K562 (cell line): ENCODE data around the gene CTDNEP1. TPM values are rescaled to one million over a fixed set of nuclear protein-coding genes. Genes with fewer than 3 reads are reported as not detected.

Experiments used
- CREB1 ChIP-seq, 2 experiments: sonication (generic) in 1 of 2; formaldehyde crosslinking in 1 of 2; IDR thresholded peaks; 2 replicates each; pipeline versions ENCODE4 v1.6.1 to v1.8.0; 2012 to 2022; ENCODE audit warnings: inconsistent platforms in 1 of 2, mild to moderate bottlenecking in 1 of 2, missing genetic modification reagents in 1 of 2, moderate library complexity in 1 of 2
- FOXJ3 ChIP-seq: sonication (generic); formaldehyde crosslinking; IDR thresholded peaks from 2 replicates; pipeline ENCODE4 v1.4.0; 2020; ENCODE audit warnings: mild to moderate bottlenecking, missing genetic modification reagents
- FOXK2 ChIP-seq, 2 experiments: fragments of 450-650 bp; IDR thresholded peaks in 1 of 2; conservative IDR thresholded peaks in 1 of 2; 2 replicates each; pipeline ENCODE4 v1.6.1; 2016; ENCODE audit warnings: low read depth in 2 of 2, mild to moderate bottlenecking in 1 of 2
- NFIX ChIP-seq: fragments of 250-450 bp; sonication (Bioruptor Pico); IDR thresholded peaks from 2 replicates; pipeline ENCODE4 v1.4.0; 2020; ENCODE audit warnings: low read depth, mild to moderate bottlenecking, moderate library complexity
- NR2C1 ChIP-seq, 2 experiments: fragments of 450-650 bp; IDR thresholded peaks; 2 replicates each; pipeline ENCODE4 v1.6.1; 2017; ENCODE audit warnings: mild to moderate bottlenecking in 2 of 2, antibody characterized with exemption in 1 of 2, inconsistent platforms in 1 of 2, missing compliant biosample characterization in 1 of 2, missing genetic modification characterization in 1 of 2
- POLR2G ChIP-seq: fragments of 200-400 bp; formaldehyde crosslinking; IDR thresholded peaks from 2 replicates; pipeline ENCODE4 v1.6.1; 2017; ENCODE audit warnings: low read depth, mild to moderate bottlenecking, antibody characterized with exemption, low read length, moderate library complexity
- TAF9B ChIP-seq: fragments of 450-650 bp; IDR thresholded peaks from 2 replicates; pipeline ENCODE4 v1.6.1; 2018; ENCODE audit warnings: mild to moderate bottlenecking; ENCODE audit not compliant: partially characterized antibody
- TEAD4 ChIP-seq, 2 experiments: sonication (generic) in 1 of 2; formaldehyde crosslinking in 1 of 2; IDR thresholded peaks; 2 replicates each; pipeline versions ENCODE4 v1.6.1 to v1.8.0; 2012 to 2022; ENCODE audit warnings: borderline replicate concordance in 1 of 2, inconsistent platforms in 1 of 2, low read length in 1 of 2, mild to moderate bottlenecking in 1 of 2, missing genetic modification reagents in 1 of 2
- polyA plus RNA-seq, 8 experiments: library from polyadenylated mRNA; depleted of rRNA in 4 of 8; stranded (reverse) in 5 of 8; unstranded in 3 of 8; fragments of >200 nt; fragmentation: Nextera tagmentation in 2 of 8; fragmentation: Illumina TruSeq in 1 of 8; extraction: Ambion mirVana in 2 of 8; extraction: Trizol in 1 of 8; gene quantifications; 2 replicates each; pipeline versions ENCODE4 v1.2.1 to v1.2.3, GENCODE V29; 2011 to 2014; ENCODE audit warnings: inconsistent platforms in 1 of 8, missing spikeins in 1 of 8
- total RNA-seq, 7 experiments: library from RNA; depleted of rRNA in 6 of 7; stranded (reverse); fragments of >200 nt in 6 of 7; fragmentation: Illumina TruSeq in 2 of 7; extraction: Trizol in 2 of 7; gene quantifications; 2 replicates each; pipeline versions ENCODE4 v1.2.1 to v1.2.3, GENCODE V29; 2011 to 2021; ENCODE audit warnings: low replicate concordance in 1 of 7
- TF ChIP-seq, protein P1 (sequence below): sonication (generic); formaldehyde crosslinking; IDR thresholded peaks from 2 replicates; pipeline ENCODE4 v1.8.0; 2022; ENCODE audit warnings: mild to moderate bottlenecking, missing genetic modification reagents
- TF ChIP-seq, protein P2 (sequence below): IDR thresholded peaks from 3 replicates; pipeline ENCODE4 v1.6.1; 2011; ENCODE audit warnings: borderline replicate concordance, mild to moderate bottlenecking, moderate library complexity; ENCODE audit not compliant: insufficient read length; ENCODE audit errors: extremely low read depth
- TF ChIP-seq, protein P3 (sequence below): sonication (generic); formaldehyde crosslinking; IDR thresholded peaks from 2 replicates; pipeline ENCODE4 v1.8.0; 2022; ENCODE audit warnings: missing genetic modification reagents, mild to moderate bottlenecking, moderate library complexity, borderline replicate concordance

CTDNEP1 gene
- total and polyA plus RNA-seq, 9 of the 15 experiments (the other 6 are each of a cell fraction or from before 2014, with no cell fraction given), result 10.7 to 150 (median 28.5) TPM

- TF ChIP-seq, protein P1, sequence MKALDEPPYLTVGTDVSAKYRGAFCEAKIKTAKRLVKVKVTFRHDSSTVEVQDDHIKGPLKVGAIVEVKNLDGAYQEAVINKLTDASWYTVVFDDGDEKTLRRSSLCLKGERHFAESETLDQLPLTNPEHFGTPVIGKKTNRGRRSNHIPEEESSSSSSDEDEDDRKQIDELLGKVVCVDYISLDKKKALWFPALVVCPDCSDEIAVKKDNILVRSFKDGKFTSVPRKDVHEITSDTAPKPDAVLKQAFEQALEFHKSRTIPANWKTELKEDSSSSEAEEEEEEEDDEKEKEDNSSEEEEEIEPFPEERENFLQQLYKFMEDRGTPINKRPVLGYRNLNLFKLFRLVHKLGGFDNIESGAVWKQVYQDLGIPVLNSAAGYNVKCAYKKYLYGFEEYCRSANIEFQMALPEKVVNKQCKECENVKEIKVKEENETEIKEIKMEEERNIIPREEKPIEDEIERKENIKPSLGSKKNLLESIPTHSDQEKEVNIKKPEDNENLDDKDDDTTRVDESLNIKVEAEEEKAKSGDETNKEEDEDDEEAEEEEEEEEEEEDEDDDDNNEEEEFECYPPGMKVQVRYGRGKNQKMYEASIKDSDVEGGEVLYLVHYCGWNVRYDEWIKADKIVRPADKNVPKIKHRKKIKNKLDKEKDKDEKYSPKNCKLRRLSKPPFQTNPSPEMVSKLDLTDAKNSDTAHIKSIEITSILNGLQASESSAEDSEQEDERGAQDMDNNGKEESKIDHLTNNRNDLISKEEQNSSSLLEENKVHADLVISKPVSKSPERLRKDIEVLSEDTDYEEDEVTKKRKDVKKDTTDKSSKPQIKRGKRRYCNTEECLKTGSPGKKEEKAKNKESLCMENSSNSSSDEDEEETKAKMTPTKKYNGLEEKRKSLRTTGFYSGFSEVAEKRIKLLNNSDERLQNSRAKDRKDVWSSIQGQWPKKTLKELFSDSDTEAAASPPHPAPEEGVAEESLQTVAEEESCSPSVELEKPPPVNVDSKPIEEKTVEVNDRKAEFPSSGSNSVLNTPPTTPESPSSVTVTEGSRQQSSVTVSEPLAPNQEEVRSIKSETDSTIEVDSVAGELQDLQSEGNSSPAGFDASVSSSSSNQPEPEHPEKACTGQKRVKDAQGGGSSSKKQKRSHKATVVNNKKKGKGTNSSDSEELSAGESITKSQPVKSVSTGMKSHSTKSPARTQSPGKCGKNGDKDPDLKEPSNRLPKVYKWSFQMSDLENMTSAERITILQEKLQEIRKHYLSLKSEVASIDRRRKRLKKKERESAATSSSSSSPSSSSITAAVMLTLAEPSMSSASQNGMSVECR (CRISPR knock-in tag), result peak; percentile 84
- TF ChIP-seq CREB1 (IDR thresholded peaks at IDR 0.05), result peak; percentile 90
- TF ChIP-seq CREB1 (CRISPR knock-in tag; IDR thresholded peaks at IDR 0.05), result peak; percentile 97
- no peak for TF ChIP-seq TEAD4 (IDR thresholded peaks at IDR 0.05; ENCODE audit: low read length)
- TF ChIP-seq TEAD4 (CRISPR knock-in tag; IDR thresholded peaks at IDR 0.05; ENCODE audit: borderline replicate concordance), result no peak
- TF ChIP-seq, protein P2, sequence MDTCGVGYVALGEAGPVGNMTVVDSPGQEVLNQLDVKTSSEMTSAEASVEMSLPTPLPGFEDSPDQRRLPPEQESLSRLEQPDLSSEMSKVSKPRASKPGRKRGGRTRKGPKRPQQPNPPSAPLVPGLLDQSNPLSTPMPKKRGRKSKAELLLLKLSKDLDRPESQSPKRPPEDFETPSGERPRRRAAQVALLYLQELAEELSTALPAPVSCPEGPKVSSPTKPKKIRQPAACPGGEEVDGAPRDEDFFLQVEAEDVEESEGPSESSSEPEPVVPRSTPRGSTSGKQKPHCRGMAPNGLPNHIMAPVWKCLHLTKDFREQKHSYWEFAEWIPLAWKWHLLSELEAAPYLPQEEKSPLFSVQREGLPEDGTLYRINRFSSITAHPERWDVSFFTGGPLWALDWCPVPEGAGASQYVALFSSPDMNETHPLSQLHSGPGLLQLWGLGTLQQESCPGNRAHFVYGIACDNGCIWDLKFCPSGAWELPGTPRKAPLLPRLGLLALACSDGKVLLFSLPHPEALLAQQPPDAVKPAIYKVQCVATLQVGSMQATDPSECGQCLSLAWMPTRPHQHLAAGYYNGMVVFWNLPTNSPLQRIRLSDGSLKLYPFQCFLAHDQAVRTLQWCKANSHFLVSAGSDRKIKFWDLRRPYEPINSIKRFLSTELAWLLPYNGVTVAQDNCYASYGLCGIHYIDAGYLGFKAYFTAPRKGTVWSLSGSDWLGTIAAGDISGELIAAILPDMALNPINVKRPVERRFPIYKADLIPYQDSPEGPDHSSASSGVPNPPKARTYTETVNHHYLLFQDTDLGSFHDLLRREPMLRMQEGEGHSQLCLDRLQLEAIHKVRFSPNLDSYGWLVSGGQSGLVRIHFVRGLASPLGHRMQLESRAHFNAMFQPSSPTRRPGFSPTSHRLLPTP, result no peak
- peak; percentile 52 for TF ChIP-seq TAF9B
- TF ChIP-seq FOXK2 (conservative IDR thresholded peaks at IDR 0.05 in 1 of 2, IDR thresholded peaks at IDR 0.05 in 1 of 2; ENCODE audit: low read depth in 2 of 2), result peak; percentile 48 to 66; a peak in 2 of 4 replicates
- TF ChIP-seq, protein P3, sequence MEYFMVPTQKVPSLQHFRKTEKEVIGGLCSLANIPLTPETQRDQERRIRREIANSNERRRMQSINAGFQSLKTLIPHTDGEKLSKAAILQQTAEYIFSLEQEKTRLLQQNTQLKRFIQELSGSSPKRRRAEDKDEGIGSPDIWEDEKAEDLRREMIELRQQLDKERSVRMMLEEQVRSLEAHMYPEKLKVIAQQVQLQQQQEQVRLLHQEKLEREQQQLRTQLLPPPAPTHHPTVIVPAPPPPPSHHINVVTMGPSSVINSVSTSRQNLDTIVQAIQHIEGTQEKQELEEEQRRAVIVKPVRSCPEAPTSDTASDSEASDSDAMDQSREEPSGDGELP (CRISPR knock-in tag), result peak; percentile 74
- no peak for TF ChIP-seq FOXJ3 (CRISPR knock-in tag)
- TF ChIP-seq NFIX, result no peak
- TF ChIP-seq POLR2G, result peak; percentile 94
- TF ChIP-seq NR2C1 (IDR thresholded peaks at IDR 0.05), result no peak
- TF ChIP-seq NR2C1 (tag; IDR thresholded peaks at IDR 0.05), result peak; percentile 52
Observed at GRCh38 chr17:7252176-7253043, 876 bp upstream of the CTDNEP1 start, which contains the start of gene ELP5 (continued).
